GM18867 (cell line): ENCODE data around the gene WAC.
A peak's percentile ranks its signal among the peaks of the same experiment; 100 is the strongest.
"Not testable (repeated sequence)": the region's sequence is repeated elsewhere in the genome, so short reads cannot be mapped to it uniquely, and the experiment has no call there.

Experiments used
- ATAC-seq: cut with Tn5 transposase; IDR thresholded peaks from one replicate; pipeline ENCODE4 v1.9.1; 2021; ENCODE audit warnings: mild to moderate bottlenecking, moderate library complexity; ENCODE audit not compliant: unreplicated experiment

WAC gene

GRCh38 chr10:28561531-28561930, 28.6 kb downstream of the WAC start:
- no peak for ATAC-seq

- peak; percentile 46 for ATAC-seq
Observed at GRCh38 chr10:28564905-28565304, 32.0 kb downstream of the WAC start.

- no peak for ATAC-seq
Observed at GRCh38 chr10:28566458-28567015, 33.6 kb downstream of the WAC start.

- ATAC-seq = no peak
Observed at GRCh38 chr10:28569506-28570159, 36.7 kb downstream of the WAC start.

- ATAC-seq = no peak
Observed at GRCh38 chr10:28570598-28570997, 37.7 kb downstream of the WAC start.

GRCh38 chr10:28571265-28571664, 38.3 kb downstream of the WAC start:
- ATAC-seq = no peak

- ATAC-seq = not testable (repeated sequence)
Observed at GRCh38 chr10:28574214-28574613, 41.3 kb downstream of the WAC start.

GRCh38 chr10:28575852-28576251, 42.9 kb downstream of the WAC start:
- ATAC-seq = no peak

GRCh38 chr10:28577506-28577905, 44.6 kb downstream of the WAC start:
- ATAC-seq = no peak

- no peak for ATAC-seq
Observed at GRCh38 chr10:28578454-28578853, 45.5 kb downstream of the WAC start.

GRCh38 chr10:28580825-28581224, 47.9 kb downstream of the WAC start:
- ATAC-seq = no peak

GRCh38 chr10:28581916-28582315, 49.0 kb downstream of the WAC start:
- no peak for ATAC-seq

- ATAC-seq = no peak
Observed at GRCh38 chr10:28585076-28585475, 52.2 kb downstream of the WAC start.

- ATAC-seq = no peak
Observed at GRCh38 chr10:28586176-28586575, 53.3 kb downstream of the WAC start.

- ATAC-seq = no peak
Observed at GRCh38 chr10:28587270-28587969, 54.5 kb downstream of the WAC start.

- ATAC-seq = no peak
Observed at GRCh38 chr10:28587970-28588290, 55.0 kb downstream of the WAC start.

GRCh38 chr10:28592953-28593352, 60.0 kb downstream of the WAC start:
- no peak for ATAC-seq

GRCh38 chr10:28593811-28594210, 60.9 kb downstream of the WAC start:
- no peak for ATAC-seq

GRCh38 chr10:28594406-28594805, 61.5 kb downstream of the WAC start:
- ATAC-seq = no peak

GRCh38 chr10:28595613-28596012, 62.7 kb downstream of the WAC start:
- no peak for ATAC-seq

- ATAC-seq = no peak
Observed at GRCh38 chr10:28600056-28600455, 67.1 kb downstream of the WAC start.

GRCh38 chr10:28601012-28601411, 68.1 kb downstream of the WAC start:
- no peak for ATAC-seq
